GM20000 (cell line): ENCODE results near the gene CNOT4.

Experiments used
- DNase-seq: peaks from one replicate; pipeline ENCODE4 v3.0.0; 2012; ENCODE audit warnings: low spot score
- CTCF ChIP-seq: IDR thresholded peaks from 2 replicates; pipeline ENCODE4 v1.5.1; 2012; ENCODE audit warnings: mild to moderate bottlenecking, control low read depth; ENCODE audit errors: extremely low read depth, missing control alignments

Gene CNOT4

GRCh38 chr7:135405969-135406368 lies 103.9 kb downstream of the CNOT4 start:
- TF ChIP-seq CTCF, result no peak
- DNase-seq, result no peak

GRCh38 chr7:135403302-135403701 lies 106.6 kb downstream of the CNOT4 start:
- no peak for TF ChIP-seq CTCF
- no peak for DNase-seq

- no peak for TF ChIP-seq CTCF
- no peak for DNase-seq
Observed at GRCh38 chr7:135397689-135398088, 112.2 kb downstream of the CNOT4 start.

- no peak for TF ChIP-seq CTCF
- no peak for DNase-seq
Observed at GRCh38 chr7:135392701-135393100, 117.2 kb downstream of the CNOT4 start.

GRCh38 chr7:135391514-135391913 lies 118.4 kb downstream of the CNOT4 start:
- no peak for DNase-seq

GRCh38 chr7:135390829-135391228 lies 119.1 kb downstream of the CNOT4 start:
- TF ChIP-seq CTCF, result no peak
- DNase-seq, result no peak

More at GRCh38 chr7:135391514-135391913, 118.4 kb downstream of the CNOT4 start:
- no peak for TF ChIP-seq CTCF

GRCh38 chr7:135389971-135390370 lies 119.9 kb downstream of the CNOT4 start:
- DNase-seq, result no peak
- no peak for TF ChIP-seq CTCF
